Osteocyte (in vitro differentiated cells): Measurements from ENCODE around the gene AFF1. TPM values are rescaled to one million over a fixed set of nuclear protein-coding genes. Genes with fewer than 3 reads are reported as not detected.
A peak's percentile ranks its signal among the peaks of the same experiment; 100 is the strongest.

ENCODE experiments used
- DNase-seq: peaks from one replicate; pipeline ENCODE4 v3.0.0; 2021; ENCODE audit warnings: mixed read lengths; ENCODE audit not compliant: unreplicated experiment; ENCODE audit errors: extremely low spot score
- H3K27ac Mint-ChIP-seq: one replicate; pipeline ENCODE4 v1.8.0; 2021; ENCODE audit warnings: mild to moderate bottlenecking, mixed read lengths; ENCODE audit not compliant: unreplicated experiment
- H3K27me3 Mint-ChIP-seq: one replicate; pipeline ENCODE4 v1.8.0; 2021; ENCODE audit warnings: mixed read lengths; ENCODE audit not compliant: unreplicated experiment
- H3K36me3 Mint-ChIP-seq: one replicate; pipeline ENCODE4 v1.8.0; 2021; ENCODE audit warnings: mixed read lengths; ENCODE audit not compliant: unreplicated experiment
- H3K4me1 Mint-ChIP-seq: one replicate; pipeline ENCODE4 v1.8.0; 2021; ENCODE audit warnings: mixed read lengths; ENCODE audit not compliant: unreplicated experiment
- H3K4me3 Mint-ChIP-seq: one replicate; pipeline ENCODE4 v1.8.0; 2021; ENCODE audit warnings: mild to moderate bottlenecking, moderate library complexity, mixed read lengths; ENCODE audit not compliant: unreplicated experiment
- H3K9me3 Mint-ChIP-seq: one replicate; pipeline ENCODE4 v1.8.0; 2021; ENCODE audit warnings: mixed read lengths; ENCODE audit not compliant: unreplicated experiment
- total RNA-seq: library from RNA; stranded (reverse); gene quantifications from 2 replicates; pipeline ENCODE4 v1.2.1, GENCODE V29; 2021
- TF ChIP-seq, protein P1 (sequence below): fragments of 200-600 bp; sonication (generic); IDR thresholded peaks from 2 replicates; pipeline ENCODE4 v1.5.0; 2021; ENCODE audit warnings: antibody characterized with exemption, mild to moderate bottlenecking, moderate library complexity

The AFF1 gene
- total RNA-seq, 1 donor from 2014 or later, result 39.3 TPM

DNA sequence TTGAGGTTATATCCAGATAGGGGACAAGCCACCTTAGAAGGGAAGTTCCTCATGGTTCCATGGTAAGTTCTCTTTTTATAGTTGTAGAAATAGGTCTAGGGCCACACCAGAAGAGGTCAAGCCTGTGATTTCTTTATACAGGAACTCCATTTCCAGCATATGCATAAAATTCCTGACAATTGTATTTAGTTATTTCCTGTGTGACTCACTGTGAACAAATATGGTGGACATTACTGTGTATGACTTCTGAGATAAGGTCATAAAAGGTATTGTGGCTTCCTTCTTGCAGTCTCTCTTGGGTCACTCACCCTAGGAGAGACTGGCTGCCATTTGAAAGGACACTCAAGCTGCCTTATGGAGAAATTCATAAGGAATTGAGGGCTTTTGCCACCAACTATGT lies 40.4 kb upstream of the AFF1 start:
- no peaks in the 10 kb centered on the region for H3K27me3 Mint-ChIP-seq
- DNase-seq, result no peak
- TF ChIP-seq, protein P1, sequence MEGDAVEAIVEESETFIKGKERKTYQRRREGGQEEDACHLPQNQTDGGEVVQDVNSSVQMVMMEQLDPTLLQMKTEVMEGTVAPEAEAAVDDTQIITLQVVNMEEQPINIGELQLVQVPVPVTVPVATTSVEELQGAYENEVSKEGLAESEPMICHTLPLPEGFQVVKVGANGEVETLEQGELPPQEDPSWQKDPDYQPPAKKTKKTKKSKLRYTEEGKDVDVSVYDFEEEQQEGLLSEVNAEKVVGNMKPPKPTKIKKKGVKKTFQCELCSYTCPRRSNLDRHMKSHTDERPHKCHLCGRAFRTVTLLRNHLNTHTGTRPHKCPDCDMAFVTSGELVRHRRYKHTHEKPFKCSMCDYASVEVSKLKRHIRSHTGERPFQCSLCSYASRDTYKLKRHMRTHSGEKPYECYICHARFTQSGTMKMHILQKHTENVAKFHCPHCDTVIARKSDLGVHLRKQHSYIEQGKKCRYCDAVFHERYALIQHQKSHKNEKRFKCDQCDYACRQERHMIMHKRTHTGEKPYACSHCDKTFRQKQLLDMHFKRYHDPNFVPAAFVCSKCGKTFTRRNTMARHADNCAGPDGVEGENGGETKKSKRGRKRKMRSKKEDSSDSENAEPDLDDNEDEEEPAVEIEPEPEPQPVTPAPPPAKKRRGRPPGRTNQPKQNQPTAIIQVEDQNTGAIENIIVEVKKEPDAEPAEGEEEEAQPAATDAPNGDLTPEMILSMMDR, result no peak
- H3K9me3 Mint-ChIP-seq, result no peaks in the 10 kb centered on the region
- H3K27ac Mint-ChIP-seq, result no peak overlapping the region
- no peaks in the 10 kb centered on the region for H3K36me3 Mint-ChIP-seq
- H3K4me1 Mint-ChIP-seq, result peaks cover 17% of the 10 kb centered on the region
- no peak overlapping the region for H3K4me3 Mint-ChIP-seq

DNA sequence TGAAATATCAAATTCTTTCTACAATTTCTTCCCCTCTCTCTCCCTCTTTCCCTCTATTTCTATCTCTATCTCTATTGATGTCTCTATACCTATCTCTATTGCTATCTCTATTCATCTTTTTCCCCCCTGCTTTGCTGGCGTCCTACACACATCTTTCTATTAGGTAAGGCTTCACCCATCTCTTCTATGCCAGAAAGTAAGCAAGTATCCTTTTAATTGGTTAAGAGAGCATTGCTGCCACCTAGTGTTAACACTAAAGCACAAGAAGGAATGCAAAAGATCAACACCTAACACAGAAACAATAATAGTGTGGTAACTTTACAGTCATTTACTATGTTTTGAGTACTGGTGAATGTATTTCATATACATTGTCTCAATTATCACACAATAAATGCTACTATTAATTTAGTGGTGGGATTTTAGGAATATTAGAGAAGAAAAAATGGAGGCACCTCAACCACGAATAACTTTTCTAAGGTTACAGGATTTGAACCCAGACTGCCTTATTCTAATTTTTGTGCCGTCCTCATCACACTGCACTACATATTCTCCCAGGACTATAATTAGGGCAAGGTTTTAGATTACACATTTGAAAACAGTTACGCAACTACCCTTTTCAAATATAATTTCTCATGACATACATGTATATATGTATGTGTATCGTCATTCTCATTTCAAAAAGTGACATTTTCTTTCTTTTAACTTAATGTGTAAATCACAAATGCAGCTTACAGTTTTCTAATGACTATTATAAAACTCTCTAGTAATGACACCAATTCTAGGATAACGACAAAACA lies 38.9 kb upstream of the AFF1 start:
- no peak overlapping the region for H3K4me3 Mint-ChIP-seq
- H3K4me1 Mint-ChIP-seq, result peaks cover 17% of the 10 kb centered on the region
- H3K27ac Mint-ChIP-seq, result no peak overlapping the region
- TF ChIP-seq, protein P1, result peak; percentile 84
- H3K9me3 Mint-ChIP-seq, result no peaks in the 10 kb centered on the region
- no peaks in the 10 kb centered on the region for H3K36me3 Mint-ChIP-seq
- H3K27me3 Mint-ChIP-seq, result no peaks in the 10 kb centered on the region
- no peak for DNase-seq

DNA sequence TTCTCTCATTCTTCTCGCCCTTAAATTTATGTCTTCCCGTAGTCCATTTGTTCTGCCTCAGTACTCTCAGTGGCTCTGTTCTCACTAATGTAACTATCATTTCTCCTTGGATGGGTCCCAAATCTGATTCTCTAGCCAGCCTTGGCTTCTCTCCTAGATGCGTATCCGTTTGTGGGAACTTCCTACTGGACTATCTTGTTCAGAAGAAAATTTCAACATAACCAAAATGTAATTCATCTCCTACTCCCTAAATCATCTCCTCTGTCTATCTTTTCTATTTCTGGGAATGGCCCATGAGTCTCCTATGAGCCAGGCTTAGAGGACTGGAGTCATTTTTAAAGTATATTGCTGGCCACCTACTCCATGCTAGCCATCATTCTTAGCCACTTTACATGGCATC lies 38.2 kb upstream of the AFF1 start:
- TF ChIP-seq, protein P1, result no peak
- H3K27ac Mint-ChIP-seq, result no peak overlapping the region
- no peak overlapping the region for H3K4me3 Mint-ChIP-seq
- DNase-seq, result no peak
- no peaks in the 10 kb centered on the region for H3K9me3 Mint-ChIP-seq
- peaks cover 10% of the 10 kb centered on the region for H3K4me1 Mint-ChIP-seq
- no peaks in the 10 kb centered on the region for H3K36me3 Mint-ChIP-seq
- H3K27me3 Mint-ChIP-seq, result no peaks in the 10 kb centered on the region

DNA sequence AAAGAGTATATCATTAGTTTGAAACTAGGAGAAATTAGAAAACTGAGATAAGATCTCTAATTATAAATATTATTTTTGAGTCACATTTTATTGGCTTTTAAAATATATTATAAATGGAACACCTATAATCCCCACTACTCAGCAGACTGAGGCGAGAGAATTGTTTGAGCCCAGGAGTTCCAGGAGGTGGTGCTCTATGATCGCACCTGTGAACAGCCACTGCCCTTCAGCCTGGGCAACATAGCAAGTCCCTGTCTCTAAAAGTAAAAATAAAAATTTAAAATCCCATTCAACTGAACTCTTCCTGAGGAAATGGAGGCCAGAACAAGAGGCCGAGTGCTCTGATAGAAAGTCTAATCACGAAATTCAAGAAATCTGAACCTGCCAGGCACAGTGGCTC lies 36.2 kb upstream of the AFF1 start:
- no peak overlapping the region for H3K4me3 Mint-ChIP-seq
- H3K27me3 Mint-ChIP-seq, result no peaks in the 10 kb centered on the region
- H3K27ac Mint-ChIP-seq, result no peak overlapping the region
- H3K9me3 Mint-ChIP-seq, result no peaks in the 10 kb centered on the region
- TF ChIP-seq, protein P1, result peak; percentile 29
- H3K4me1 Mint-ChIP-seq, result no peaks in the 10 kb centered on the region
- DNase-seq, result no peak
- H3K36me3 Mint-ChIP-seq, result no peaks in the 10 kb centered on the region

DNA sequence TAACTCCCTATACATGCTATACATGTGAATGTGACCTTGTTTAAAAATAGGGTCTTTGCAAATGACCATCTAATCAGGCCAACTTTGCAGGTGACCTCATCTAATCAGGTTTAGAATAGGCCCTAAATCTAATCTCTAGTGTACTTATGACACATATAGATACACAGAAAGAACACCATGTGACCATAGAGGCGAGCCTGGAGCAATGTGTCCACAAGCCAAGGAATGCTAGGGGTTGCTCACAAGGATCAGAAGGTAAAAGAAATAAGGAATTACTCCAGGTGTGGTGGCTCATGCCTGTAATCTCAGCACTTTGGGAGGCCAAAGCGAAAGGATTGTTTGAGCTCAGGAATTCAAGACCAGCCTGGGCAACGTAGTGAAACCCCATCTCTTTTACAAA lies 32.9 kb upstream of the AFF1 start:
- no peak for DNase-seq
- H3K27me3 Mint-ChIP-seq, result no peaks in the 10 kb centered on the region
- TF ChIP-seq, protein P1, result no peak
- no peaks in the 10 kb centered on the region for H3K36me3 Mint-ChIP-seq
- H3K4me1 Mint-ChIP-seq, result no peaks in the 10 kb centered on the region
- H3K4me3 Mint-ChIP-seq, result no peak overlapping the region
- no peaks in the 10 kb centered on the region for H3K9me3 Mint-ChIP-seq
- H3K27ac Mint-ChIP-seq, result no peak overlapping the region
